ENCODE measurements around the gene GALNT13.

The GALNT13 gene

DNA sequence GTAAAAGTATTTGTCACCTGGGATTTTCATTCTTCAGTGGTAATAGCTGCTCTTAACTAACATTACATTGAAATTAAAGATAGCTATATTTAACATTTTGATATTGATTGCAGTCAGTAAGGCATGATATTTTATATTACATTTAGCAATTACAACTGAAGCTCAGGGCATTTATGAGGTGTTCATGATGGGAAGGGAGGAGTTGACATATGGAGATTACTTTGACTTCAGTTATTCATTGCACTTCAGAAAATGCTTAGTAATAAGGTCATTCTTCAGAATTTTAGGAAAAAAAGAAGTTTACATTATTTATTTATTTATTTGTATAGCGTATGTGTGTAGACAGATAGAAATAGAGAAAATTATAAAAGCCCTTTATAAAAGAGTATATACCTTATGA lies 352.0 kb downstream of the GALNT13 start:
- DNase-seq (ENCODE audit: low read depth, low spot score), result no peak

DNA sequence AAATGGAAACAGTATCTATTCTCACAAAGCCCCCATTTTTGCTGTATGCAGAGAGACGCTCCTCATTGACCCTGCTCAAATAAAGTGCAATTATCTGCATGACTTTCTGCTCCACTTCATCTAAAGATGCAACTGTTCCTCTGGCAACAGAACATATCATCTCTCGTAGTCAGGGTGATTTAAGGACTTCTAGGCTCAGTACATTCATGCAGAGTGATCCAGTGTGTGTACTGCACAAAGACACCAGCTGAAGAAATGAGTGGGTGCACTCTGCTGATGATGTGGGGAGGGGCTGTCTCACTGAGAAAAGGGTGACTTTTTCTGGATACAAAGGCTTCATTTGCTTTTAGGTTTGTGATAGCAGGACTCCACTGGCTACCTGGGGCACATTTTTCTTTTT lies 355.2 kb downstream of the GALNT13 start:
- DNase-seq (ENCODE audit: low read depth, low spot score), result no peak

DNA sequence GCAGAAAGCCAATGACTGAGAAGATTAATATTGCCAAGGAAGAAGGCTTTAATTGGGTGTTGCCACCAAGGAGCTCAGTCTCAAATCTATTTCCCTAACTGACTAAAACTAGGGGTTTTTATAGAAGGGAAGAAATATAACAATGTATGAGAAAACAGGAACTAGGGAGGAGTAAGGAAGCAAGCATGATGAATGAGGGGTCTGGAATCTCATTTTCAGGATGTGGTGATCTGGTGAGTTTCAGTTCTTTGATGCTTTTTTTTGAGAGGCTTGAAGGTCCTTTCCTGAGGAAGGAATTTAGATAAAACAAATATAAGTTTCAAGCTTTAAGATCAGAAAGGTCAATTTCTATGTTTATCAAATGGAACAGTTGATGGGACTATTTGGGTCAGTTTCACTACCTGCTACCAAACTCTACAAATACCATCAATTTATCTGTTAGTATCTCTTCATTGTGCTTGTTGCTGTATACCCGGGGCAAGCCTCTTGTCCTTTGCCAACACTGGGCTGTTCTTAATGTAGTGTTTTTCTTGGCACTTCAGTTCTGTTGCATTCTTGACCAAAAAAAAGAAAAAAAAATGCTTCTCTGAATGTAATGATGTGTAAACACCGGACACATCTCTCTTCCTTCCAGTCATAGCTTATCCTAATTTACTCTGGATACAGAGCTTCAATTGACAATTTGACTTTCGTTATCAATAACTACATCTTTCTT lies 357.0 kb downstream of the GALNT13 start:
- DNase-seq (ENCODE audit: low read depth, low spot score), result no peak

DNA sequence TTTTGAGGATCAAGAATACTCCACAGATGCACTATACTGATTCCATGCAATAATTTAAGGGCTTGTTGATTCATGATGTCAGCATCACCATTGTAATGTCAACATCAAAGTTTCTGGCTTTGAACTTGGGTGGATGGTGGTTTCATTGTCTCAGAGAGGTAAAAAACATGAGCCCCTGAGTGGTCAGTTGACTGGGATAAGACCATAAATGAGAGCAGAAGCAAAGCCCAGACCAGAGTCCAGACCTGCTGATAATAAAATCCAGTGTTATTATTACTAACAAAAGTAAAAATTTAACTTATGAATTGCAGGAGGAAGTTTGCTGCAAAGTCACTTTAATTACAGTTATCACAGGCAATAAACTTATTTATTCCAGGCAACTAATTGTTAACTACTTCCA lies 358.2 kb downstream of the GALNT13 start:
- no peak for DNase-seq (ENCODE audit: low read depth, low spot score)

- DNase-seq (ENCODE audit: low read depth, low spot score), result no peak
These were observed 359.3 kb downstream of the GALNT13 start for GRCh38 chr2:154231021-154231420.

- DNase-seq (ENCODE audit: low read depth, low spot score), result no peak
These were observed 361.5 kb downstream of the GALNT13 start for GRCh38 chr2:154233231-154233630.

- no peak for DNase-seq (ENCODE audit: low read depth, low spot score)
These were observed 366.5 kb downstream of the GALNT13 start for GRCh38 chr2:154238252-154238651.

DNA sequence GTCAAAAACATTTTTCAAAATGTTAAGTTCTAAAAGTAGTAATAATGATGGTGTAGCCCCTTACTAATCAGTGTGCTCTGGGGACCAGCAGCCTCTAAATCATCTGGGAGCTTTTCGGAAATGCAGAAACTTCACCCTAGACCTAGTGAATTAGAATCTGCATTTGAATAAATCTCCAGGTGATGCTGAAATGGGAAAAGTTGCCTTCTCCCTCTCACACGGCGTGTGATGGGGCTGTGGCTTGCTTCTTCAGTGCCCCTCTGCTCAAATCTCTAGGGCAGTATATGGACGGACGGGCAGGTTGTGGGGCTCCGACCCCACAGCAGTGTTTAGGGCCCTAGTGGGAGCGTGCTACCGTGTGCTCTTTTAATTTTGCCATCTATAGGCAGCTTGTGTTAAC lies 368.6 kb downstream of the GALNT13 start:
- DNase-seq (ENCODE audit: low read depth, low spot score), result no peak

- DNase-seq (ENCODE audit: low read depth, low spot score), result peak; percentile 19
These were observed 369.2 kb downstream of the GALNT13 start for GRCh38 chr2:154240921-154241379.

GRCh38 chr2:154242687-154243086 lies 371.0 kb downstream of the GALNT13 start:
- no peak for DNase-seq (ENCODE audit: low read depth, low spot score)

DNA sequence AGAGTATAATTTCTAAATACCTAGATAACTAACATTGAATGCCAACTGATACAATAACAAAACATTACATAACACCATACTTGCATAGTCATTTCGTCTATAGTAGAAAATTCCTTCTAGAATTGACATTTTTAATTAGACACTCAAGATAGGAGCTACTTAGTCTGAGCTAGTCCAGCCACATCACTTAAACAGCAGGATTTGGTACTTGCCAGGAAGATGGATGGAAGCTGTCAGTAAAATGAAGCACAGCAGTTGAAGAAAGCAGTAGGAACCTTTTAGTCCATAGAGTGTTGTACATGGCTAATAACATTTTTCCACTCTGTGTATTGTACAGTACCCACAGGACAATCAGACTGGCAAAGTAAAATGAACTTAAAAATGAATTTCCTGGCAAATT lies 372.0 kb downstream of the GALNT13 start:
- DNase-seq (ENCODE audit: low read depth, low spot score), result no peak

- DNase-seq (ENCODE audit: low read depth, low spot score), result no peak
These were observed 373.2 kb downstream of the GALNT13 start for GRCh38 chr2:154244932-154245331.

DNA sequence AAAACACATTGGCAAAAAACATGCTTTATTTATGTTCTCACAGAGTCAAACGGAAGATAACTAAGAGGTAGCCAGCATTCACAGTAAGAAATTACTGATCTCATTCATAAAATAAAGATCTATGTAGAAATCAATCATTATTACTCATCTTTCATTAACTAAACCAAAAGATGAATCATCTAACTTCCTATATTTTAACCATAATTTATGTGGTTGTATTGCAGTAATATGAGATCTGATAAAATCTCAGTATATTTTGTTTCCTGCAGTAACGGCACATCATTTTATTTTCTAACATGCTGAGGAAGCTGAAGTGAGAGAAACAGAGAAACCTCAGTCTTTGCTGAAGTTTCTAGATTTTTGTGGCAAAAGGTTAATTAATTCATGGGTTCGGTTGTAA lies 375.8 kb downstream of the GALNT13 start:
- no peak for DNase-seq (ENCODE audit: low read depth, low spot score)

- DNase-seq (ENCODE audit: low read depth, low spot score), result no peak
These were observed 384.4 kb downstream of the GALNT13 start for GRCh38 chr2:154256136-154256535.

DNA sequence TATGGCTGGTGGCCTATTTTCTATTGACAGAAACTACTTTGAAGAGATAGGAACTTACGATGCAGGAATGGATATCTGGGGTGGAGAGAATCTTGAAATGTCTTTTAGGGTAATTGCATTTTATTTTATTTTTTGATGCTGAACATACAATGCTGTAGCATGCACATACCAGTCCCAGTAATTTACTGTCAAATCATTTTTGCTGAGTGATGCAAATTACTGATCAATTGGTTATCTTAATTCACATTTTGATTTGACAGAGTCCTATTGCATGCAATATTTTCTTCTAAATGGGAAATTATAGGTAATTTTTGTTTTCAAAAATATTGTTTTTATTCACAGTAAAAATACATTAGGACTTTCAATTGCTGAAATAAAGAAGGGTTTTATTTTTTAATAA lies 387.3 kb downstream of the GALNT13 start:
- DNase-seq (ENCODE audit: low read depth, low spot score), result no peak

GRCh38 chr2:154261473-154262027 lies 389.8 kb downstream of the GALNT13 start:
- DNase-seq (ENCODE audit: low read depth, low spot score), result no peak

- DNase-seq (ENCODE audit: low read depth, low spot score), result no peak
These were observed 391.5 kb downstream of the GALNT13 start for GRCh38 chr2:154263206-154263605.

GRCh38 chr2:154264024-154264423 lies 392.3 kb downstream of the GALNT13 start:
- no peak for DNase-seq (ENCODE audit: low read depth, low spot score)

GRCh38 chr2:154267983-154268382 lies 396.3 kb downstream of the GALNT13 start:
- no peak for DNase-seq (ENCODE audit: low read depth, low spot score)

DNA sequence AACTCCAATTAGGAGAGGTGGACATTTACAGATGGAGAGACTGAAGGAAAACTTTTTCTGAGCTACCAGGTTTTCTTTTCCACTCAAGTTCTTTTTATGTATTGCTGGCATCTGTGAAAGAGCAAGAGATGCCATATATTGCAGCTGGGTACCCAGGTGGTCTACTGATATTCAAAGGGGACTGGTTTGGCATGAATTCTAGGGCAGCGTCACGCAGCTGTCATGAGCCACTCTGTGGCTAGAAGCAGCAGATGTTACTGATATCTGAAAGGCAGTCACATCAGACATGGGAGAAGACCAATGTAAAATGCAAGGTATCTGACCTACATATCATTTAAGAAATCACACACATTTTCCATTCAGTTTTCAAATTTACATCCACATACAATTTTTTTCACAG lies 408.8 kb downstream of the GALNT13 start:
- no peak for DNase-seq (ENCODE audit: low read depth, low spot score)

- DNase-seq (ENCODE audit: low read depth, low spot score), result no peak
These were observed 418.1 kb downstream of the GALNT13 start for GRCh38 chr2:154289870-154290269.

DNA sequence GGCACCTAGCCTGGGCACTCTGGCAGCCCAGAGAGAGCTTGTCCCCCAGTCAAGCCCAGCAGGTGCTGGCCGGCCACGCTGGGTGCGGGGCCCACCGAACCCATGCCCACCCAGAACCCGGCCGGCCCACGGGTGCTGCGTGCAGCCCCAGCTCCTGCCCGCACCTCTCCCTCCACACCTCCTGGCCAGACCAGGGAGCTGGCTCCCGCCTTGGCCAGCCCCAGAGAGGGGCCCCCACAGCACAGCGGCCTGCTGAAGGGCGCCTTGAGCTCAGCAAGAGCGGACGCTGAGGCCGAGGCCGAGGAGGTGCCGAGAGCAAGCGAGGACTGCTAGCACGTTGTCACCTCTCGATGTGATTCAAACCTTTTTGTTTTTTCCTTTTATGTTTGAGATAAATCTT lies 419.8 kb downstream of the GALNT13 start:
- DNase-seq (ENCODE audit: low read depth, low spot score), result no peak

GRCh38 chr2:154291927-154292326 lies 420.2 kb downstream of the GALNT13 start:
- DNase-seq (ENCODE audit: low read depth, low spot score), result no peak

DNA sequence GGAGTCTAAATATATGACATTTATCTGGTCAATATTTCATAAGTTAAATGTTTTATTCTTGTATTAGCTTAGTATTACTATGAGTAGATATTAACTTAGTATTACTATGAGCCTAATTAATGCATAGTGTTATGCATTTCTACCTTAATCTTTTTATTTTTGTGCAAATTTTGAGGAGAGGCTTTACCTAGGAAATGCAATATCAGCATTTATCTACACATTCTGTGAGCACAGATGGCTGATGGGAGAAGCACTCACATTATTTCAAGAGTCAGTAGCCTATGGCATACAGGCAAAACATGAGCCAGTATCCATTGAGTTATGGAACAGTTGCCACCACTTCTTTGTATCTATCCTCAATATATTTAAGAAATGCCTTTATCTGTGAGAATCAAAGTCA lies 422.1 kb downstream of the GALNT13 start:
- no peak for DNase-seq (ENCODE audit: low read depth, low spot score)

Data from ELF-1 (cell line).